CD4-positive, alpha-beta T cell treated with Interleukin-6 for 4 hours (primary cell): Measurements from ENCODE around the gene TJP2.

ENCODE experiments used
- DNase-seq: peaks from one replicate; pipeline ENCODE4 v3.0.0-alpha.2; 2020; ENCODE audit warnings: mixed read lengths

Gene TJP2

DNA sequence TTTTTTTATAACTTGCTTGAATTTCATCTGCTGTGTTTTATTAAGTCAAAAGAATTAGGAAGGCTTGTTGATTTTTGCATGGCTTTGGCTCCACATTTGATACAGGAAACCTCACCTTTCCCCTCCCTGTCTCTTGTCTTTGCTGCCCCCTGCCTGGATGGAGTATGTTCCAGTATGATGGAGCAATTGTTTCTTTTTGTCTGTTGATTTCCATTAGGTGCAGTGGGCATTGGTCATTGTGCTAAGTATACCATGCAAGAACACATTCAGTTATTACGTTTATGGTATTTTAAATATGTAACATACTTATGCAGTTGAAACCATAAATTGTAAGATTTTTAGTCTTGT lies 19.6 kb downstream of the TJP2 start:
- DNase-seq, result no peak

DNA sequence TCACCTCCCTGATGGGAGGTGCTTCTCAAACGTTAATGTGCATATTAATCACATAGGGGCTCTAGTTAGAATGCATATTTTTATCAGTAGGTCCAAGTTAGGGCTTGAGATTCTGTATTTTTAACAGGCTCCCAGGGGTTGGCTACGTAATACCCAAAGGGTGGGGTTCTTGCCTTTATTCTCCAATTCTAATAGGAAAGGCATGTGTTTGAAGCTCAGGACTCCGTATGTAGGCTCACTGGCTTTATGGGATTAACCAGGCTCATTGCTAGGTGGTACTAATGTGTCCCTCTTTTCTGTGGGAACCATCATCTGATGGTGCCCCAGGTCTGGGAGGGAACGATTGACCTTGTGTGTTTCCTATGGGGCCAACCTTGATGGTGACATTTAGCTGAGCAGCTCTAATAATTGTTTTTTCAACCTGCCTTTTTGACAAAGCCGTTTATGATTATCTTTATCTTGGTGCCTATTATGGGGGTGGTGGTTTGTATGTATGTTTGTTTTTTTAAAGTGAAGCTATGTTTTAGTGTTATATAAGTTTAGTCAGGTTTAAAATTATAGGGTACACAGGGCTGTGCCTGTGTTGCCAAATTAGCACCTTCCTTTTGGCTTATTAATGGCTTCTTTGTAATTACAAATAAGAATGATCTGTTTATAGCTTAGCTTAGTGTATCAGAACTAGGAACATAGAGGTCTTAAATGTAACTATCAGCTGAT lies 20.8 kb downstream of the TJP2 start:
- no peak for DNase-seq

DNA sequence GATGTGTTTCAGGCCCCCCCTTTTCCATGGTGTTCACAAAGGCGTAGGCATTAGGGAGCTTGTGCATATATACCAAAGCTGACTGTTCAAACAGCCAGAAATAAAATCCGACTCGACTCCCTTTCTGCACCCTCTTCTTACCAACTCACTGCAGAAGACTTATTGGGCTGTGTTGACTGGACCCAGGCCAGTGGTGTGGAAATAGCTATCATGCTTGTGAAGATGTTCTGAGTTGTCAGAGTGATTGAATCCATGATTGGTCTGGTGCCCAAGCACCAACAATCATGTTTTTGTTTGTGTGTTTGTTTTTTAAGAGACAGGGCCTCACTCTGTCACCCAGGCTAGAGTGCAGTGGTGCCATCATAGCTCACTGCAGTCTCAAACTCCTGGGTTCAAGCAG lies 21.6 kb downstream of the TJP2 start:
- DNase-seq, result no peak

DNA sequence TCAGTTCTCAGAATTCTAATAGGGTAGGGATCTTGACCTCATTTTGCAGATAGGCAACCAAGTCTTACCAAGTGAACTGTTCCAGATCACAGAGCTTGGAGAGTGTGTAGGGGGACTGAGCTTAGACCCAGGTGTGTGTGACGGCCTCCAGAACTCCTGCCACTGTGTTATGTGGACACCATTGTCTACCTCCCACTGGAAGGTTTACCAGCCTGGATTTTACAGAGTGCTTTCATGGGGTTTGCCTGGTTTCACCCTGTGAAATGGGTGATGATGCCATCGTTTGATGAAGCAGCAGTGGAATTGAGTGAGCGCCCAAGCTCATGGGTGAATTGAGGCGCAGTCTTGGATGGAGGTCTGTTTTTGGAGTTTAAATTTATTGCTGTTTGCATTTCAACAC lies 23.6 kb downstream of the TJP2 start:
- no peak for DNase-seq

DNA sequence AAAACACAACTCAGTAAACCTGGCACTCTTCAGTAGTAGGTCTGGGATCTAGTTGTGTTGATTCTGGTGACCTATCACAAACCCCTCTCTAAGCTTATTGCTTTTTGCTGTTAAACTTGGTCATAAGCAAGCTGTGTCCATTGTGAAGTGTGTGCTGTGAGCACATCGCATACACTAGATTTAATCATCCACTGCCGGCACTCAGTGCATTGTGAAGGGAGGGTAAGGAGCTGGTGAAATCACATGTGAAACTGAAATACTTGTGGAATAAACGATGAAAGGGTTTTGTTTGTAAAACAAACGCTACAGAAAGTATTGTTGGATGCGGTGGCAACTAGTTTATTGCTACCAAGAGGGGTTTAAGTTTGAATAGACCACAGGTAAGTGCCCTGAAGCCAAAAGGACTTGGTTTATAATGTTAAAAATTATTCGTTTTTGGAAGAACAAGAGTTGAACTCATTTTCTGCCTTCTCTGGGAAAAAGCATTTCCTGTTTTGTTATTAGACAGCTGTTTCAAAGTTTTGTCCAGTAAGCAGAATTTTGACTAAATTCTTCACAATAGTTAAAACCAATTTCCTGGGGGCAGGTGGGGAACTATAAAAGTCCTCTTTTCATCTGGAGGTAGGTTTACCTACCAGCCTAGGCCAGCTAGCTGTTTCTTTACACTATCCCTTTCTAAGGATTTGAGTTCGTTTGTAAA lies 24.6 kb downstream of the TJP2 start:
- DNase-seq, result no peak

DNA sequence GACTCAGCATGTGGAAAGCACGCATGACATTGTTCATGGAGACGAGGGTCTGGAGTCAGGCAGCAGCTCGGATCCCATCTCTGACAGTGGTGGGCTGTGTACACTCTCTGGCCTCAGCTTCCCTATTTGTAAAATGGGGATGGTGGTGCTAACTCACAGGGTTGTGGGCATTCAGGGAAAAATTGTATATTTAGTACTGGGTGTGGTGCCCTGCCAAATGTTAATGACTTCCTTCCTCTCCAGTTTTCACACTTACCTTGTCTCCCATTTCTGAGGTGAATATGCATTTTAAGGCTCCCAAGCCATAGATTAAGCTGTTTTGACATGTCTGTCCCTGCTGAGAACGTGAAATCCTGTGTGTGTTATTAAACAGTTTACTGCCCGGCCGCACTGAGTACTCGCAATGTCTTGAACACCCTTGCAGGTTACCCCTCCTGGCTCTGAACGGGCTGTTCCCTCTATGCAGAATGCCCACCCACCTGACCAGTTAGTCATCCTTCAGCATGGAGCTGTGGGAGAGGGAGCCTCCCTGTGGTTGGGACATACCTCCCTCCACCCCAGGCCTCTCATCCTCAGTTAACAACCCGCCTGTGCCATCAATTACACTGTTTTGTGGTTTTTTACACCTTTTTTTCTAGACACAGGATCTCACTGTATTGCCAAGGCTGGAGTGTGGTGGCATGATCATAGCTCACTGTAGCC lies 25.8 kb downstream of the TJP2 start:
- DNase-seq, result no peak

DNA sequence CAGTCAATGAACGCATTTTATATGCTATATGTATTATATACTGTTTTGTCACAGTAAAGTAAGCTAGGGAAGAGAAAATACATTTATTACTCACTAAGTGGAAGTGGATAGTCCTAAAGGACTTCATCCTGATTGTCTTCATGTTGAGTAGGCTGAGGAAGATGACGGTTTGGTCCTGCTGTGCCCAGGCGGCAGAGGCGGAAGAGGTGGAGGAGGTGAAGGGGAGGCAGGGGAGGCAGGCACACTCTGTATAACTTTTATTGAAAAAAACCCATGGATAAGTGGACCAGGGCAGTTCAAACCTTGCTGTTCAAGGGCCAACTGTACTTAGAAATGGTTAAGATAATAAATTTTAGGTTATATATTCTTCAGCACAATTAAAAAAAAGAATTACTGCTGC lies 28.5 kb downstream of the TJP2 start:
- no peak for DNase-seq

DNA sequence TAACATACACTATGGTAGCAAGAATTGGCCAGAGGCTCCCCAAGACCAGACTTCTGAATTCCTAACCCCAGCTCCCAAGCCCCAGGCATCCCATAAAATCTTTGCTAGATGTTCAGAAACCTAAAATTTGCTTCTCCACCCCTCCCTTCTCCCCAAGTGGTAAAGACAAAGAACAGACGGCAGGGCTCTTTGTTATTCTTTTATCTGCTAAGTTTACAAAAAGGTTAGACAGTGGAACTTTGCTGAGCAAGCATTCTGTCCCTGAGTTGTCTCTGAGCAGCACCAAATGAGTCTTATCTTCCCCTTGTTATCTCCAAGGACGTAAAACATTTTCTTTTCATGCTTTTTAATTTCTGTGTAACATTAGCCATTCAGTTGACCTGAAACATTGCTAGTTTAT lies 30.2 kb downstream of the TJP2 start:
- no peak for DNase-seq

DNA sequence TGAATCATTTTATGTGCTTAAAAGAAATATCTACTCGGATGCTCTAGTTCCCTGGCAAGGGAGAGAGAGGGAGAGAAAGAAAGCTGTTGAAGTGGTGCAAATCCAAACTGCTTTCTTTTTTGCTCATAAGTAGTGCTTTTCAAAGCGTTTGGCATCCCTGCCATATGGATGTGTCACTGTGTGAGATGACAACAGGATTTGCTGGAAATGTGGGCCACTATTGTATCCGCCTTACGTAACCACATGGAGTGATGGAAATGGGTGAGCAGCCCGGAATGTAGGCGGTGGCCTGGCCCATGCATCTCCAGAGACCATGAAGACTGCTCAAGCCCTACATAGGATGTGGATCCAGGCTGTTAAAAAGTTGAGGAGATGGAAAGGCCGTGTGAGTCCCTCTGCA lies 30.8 kb downstream of the TJP2 start:
- DNase-seq, result no peak

DNA sequence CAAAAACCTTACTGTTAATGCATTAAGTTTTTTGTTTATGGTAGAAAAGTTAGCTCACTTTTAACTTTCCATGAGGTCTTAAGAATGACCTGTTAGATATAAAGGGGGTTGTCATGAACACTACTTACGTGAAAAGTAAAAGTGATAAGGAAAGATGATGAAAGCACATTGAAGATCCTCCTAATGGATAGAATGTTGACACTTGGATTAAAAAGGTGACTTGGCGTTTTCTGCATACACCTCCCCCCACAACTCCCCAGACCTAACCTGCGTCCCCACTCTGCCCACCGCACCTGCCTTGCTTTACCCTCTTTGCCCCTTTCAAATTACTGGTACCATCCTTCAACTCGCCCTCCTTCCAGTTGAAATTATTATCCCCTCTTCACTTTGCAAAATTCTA lies 32.0 kb downstream of the TJP2 start:
- DNase-seq, result no peak

DNA sequence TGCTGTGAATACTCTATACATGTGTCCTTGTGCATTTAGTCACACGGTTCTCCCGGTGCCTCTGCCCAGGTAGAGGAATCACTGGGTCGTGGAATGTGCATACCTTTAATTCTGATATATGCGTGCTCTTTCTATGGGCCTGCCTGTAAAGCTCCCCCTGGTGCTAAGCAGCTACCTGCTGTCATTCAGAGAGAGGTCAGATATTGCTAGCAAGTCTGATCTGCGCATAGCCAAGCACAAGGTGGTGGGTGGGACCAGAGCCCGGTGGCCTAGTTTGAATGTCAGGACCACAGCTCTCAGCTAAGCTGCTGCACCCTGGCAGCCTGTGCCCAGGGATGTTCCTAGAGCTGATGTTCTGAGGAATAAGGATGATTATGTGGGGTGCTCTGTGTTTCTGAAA lies 33.4 kb downstream of the TJP2 start:
- no peak for DNase-seq

DNA sequence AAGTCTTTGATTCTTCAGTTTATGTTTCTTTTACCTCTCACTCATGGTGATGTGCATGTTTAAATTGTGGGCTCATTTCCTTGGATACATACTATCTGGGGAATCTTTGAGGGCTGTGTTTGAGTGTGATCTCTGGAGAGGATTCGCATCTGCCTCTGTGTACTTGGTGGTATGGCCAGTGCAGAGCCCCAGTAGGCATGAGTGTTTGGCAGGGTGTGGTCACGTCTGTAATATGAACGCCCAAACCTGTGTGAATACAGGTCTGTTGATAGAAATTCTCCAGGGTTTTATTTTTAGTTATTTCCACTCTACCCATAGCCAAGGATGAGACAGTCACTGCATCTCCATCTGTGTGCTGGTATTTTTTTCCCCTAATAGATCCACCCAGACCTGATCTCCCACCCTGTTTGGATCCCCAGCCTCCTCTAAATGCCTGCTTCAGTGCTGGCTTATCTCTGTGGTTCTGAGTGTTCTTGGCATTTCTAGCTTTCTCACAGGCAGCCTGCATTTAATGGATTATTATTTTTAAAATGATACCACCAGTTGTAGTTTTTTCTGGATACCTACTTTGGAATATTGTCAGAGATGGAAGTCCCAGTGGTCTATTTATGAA lies 37.5 kb downstream of the TJP2 start:
- DNase-seq, result no peak

DNA sequence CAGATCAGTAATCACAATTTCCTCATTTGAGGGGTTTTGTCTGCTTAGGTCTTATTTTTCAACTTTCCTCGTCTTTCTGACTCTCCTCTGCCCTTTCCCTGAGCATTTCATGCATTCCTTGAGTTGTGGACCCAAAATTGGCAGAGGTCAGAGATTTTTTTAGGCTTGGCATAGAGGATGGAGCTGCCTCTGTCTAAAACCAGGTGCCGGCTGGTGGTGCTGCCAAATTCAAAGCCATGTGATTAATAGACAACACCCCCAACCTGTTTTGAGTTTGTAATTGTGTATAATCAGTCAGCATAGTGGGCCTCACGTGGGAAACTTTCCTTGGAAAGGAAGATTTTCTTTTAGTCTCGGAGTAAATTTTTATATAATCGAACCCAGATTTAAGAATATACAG lies 39.6 kb downstream of the TJP2 start:
- no peak for DNase-seq

DNA sequence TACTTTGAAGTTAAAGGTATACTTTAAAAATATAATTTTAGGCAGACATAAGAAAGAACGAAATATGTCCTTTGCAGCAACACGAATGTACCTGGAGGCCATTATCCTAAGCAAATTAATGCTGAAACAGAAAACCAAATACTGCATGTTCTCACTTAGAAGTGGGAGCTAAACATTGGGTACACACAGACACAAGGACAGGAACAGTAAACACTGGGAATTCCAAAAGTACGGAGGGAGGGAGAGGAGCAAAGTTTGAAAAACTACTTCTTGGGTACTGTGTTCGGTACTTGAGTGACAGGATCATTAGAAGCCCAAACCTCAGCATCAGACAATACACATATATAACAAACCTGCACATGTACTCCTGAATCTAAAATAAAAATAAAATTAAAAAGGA lies 40.9 kb downstream of the TJP2 start:
- no peak for DNase-seq

DNA sequence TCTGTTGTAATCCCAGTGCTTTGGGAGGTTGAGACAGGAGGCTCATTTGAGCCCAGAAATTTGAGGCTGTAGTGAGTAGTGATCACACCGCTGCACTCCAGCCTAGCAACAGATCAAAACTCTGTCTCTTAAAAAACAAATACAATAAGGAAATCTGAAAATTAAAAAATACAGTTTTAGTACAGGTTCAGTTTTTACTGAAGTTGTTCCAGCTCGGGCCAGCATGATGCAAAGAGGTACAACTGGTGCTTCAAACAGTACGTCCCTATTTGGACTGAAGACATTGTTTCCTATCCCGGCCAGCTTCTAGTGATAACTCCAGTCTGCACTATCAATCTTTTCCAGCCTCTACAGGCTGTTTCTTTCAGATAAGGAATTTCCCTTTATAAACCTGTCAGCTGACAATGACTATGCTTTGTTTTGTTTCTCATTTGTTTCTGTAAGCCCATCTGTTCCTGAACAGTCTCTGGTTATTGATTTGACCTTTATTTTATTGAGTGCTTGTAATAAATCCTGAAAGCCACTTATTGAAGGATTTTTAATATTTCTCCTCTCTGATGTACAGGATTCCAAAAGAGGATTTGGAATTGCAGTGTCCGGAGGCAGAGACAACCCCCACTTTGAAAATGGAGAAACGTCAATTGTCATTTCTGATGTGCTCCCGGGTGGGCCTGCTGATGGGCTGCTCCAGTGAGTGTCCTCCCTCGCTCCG lies 41.9 kb downstream of the TJP2 start:
- DNase-seq, result no peak

DNA sequence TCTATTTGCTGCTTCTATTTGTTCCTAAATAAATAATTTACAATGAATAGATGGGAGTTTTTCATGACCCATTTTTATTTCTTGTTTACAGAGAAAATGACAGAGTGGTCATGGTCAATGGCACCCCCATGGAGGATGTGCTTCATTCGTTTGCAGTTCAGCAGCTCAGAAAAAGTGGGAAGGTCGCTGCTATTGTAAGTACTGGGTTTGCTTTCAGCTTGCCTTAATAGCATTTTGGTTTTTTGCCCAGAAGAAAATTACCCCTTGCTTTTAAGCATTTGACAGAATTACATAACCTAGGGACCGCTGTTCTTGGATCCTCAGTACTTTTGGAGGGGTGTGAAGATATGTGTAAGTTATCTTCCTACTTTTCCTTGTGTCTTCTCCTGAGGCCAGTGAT lies 44.1 kb downstream of the TJP2 start:
- DNase-seq, result no peak

DNA sequence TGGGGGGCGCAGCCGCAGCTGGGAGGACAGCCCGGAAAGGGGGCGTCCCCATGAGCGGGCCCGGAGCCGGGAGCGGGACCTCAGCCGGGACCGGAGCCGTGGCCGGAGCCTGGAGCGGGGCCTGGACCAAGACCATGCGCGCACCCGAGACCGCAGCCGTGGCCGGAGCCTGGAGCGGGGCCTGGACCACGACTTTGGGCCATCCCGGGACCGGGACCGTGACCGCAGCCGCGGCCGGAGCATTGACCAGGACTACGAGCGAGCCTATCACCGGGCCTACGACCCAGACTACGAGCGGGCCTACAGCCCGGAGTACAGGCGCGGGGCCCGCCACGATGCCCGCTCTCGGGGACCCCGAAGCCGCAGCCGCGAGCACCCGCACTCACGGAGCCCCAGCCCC lies 47.0 kb downstream of the TJP2 start:
- no peak for DNase-seq

DNA sequence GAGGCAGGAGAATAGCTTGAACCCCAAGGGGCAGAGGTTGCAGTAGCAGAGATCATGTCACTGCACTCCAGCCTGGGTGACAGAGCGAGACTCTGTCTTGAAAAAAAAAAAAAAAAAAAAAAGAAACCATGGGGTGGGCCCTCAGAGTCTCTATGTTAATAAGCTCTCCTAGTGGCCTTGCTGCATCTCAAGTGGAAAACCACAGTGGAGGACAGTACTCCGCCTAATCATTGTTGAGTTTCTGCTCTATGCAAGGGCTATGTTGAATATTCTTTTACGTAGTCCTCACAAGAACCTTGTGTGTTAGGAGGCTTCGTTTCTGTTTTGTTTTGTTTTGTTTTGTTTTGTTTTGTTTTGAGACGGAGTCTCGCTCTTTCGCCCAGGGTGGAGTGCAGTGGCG lies 48.9 kb downstream of the TJP2 start:
- DNase-seq, result no peak

DNA sequence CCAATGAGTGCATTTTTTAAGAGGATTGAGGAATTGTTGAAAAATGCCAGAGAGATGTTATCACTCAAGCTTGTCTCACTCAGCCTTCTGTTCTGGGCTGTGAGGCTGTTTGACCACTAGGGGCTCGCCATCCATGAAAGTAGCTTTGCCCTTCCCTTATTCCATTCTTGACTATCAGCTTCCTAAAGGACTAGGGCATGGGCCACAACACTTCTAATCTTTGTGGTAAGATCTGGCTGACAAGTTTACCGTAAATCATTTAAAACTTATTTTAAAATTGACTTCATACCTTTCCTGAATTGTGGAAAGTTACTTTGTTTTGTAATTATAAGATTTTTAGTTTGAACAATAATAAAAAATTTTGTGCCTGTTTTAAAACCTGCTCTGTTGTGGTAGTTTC lies 49.5 kb downstream of the TJP2 start:
- no peak for DNase-seq

DNA sequence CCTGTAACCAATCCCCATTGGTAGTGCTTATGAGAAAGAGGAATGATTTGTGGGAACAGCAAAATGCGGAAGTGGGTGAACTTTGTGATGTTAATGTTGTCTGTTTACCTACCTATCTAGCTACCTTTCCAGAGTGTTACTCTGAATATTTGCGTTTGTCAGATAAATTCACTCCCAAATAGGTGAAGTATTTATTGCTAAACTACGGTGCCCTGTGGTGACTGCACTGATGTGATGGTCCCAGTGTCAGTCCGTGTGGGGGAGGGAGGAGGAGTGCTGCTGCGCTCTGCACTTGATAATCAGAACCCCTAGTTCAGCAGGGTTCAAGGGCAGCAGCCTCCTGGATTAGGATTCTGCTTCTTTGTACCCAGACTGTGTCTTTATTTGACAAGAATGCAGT lies 55.3 kb downstream of the TJP2 start:
- DNase-seq, result no peak

DNA sequence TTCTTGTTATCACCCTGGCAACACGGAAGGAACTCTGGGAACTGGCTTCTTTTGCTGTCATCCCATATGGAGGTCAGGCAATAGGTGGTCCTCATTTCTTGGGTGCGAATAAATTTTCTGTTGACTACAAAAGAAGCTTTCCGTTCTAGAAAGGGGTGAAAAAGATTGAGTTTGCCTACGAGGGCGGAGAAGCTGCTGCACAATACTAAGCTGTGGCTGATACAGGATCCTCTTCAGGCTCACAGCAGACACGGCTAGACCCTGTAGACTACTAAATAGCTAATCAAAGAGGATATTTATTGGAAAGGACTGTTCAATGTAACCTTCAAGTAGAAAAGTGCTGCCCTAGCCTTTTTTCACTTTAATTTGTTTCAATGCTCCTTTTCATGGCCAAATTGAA lies 58.1 kb downstream of the TJP2 start:
- no peak for DNase-seq

DNA sequence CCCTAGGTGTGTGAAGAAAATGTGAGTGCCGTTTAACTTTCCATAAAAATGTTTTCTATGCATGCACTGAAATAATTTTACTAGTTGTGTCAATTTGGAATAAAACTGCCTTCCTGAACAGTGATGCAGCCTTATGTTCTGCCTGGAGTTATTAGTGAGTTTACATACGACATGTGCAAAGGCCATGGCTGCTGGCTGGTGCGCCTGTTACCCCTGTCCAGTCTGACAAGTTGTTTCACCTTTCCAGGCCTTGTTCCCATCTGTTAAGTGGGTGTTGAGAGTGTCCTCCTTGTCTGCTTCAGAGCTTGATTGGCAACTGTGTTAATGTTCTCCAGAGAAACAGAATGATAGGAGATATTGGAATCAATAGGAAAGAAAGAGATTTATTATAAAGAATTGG lies 60.6 kb downstream of the TJP2 start:
- no peak for DNase-seq

DNA sequence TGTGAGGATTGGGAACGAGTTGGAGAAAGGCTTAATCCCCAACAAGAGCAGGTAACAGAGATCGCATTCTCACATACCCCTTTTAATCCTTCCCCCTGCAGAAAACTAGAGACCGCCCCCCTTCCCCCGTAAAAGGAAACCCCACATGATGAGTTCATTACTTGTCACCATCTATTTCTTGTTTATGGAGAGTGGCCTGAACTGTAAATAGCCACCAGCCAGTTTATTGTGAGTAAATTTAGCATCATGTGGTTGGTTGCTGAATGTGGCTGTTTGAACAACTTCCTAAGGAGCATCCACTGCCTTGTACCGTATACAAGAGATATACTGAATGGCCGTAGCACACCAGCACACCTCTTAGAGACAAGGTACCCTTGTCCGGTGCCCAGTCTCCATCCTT lies 62.1 kb downstream of the TJP2 start:
- DNase-seq, result no peak
